HG03457 (cell line): ENCODE measurements around the gene PPM1F.
"Not testable (repeated sequence)": the region's sequence is repeated elsewhere in the genome, so short reads cannot be mapped to it uniquely, and the experiment has no call there.

Source experiments
- ATAC-seq: cut with Tn5 transposase; IDR thresholded peaks from one replicate; pipeline ENCODE4 v1.9.1; 2021; ENCODE audit warnings: moderate number of reproducible peaks; ENCODE audit not compliant: unreplicated experiment

Gene PPM1F

DNA sequence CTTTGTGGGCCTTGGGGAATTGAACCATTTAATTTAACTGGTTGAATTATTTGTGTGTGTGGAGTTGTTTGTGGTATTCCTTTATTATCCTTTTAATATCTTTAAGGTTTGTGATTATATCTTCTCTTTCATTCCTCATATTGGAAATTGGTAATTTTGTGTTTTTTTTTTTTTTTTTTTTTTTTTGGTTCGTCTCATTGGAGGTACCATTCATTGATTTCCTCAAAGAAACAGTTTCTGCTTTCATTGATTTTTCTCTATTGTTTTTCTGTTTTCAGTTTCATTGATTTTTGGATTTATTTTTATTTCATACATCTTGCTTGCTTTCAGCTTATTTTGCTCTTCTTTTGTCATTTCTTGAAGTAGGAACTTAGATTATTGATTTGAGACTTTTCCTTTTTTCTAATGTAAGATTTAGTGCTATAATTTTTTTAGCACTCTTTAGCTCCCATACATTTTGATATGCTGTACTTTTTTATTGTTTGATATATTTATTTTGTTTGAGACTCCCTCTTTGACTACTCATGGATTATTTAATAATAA, 54.2 kb downstream of the PPM1F start:
- ATAC-seq, result no peak

- ATAC-seq, result no peak
These were observed 55.6 kb downstream of the PPM1F start for GRCh38 chr22:21896951-21897513.

DNA sequence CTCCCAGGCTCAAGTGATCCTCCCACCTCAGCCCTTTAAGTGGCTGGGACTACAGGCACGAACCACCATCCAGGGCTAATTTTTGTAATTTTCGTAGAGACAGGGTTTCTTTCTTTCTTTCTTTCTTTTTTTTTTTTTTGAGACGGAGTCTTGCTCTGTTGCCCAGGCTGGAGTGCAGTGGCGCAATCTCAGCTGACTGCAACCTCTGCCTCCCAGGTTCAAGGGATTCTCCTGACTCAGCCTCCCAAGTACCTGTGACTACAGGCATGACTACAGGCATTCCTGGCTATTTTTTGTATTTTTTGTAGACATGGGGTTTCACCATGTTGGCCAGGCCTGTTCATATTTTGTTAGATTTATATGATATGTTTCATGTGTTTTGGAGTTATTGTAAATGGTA, 56.4 kb downstream of the PPM1F start:
- ATAC-seq, result not testable (repeated sequence)

- ATAC-seq, result no peak
These were observed 57.8 kb downstream of the PPM1F start for GRCh38 chr22:21894799-21895198.

- no peak for ATAC-seq
These were observed 63.2 kb downstream of the PPM1F start for GRCh38 chr22:21889251-21889990.

DNA sequence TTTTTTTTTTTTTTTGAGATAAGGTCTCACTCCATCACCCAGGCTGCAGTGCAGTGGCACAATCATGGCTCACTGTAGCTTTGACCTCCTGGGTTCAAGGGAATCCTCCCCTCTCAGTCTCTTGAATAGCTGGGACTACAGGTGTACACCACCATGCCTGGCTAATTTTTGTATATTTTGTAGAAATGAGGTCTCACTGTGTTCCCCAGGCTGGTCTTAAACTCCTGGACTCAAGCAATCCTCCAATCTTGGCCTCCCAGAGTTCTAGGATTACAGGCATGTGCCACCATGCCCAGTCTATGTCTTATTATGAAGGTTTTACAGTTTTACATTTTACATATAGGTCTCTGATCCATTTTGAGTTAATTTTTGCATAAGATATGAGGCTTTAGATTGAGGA, 64.8 kb downstream of the PPM1F start:
- ATAC-seq, result no peak

DNA sequence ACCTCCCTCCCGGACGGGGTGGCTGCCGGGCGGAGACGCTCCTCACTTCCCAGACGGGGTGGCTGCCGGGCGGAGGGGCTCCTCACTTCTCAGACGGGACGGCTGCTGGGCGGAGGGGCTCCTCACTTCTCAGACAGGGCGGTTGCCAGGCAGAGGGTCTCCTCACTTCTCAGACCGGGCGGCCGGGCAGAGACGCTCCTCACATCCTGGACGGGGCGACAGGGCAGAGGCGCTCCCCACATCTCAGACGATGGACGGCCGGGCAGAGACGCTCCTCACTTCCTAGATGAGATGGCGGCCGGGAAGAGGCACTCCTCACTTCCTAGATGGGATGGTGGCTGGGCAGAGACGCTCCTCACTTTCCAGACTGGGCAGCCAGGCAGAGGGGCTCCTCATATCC, 68.7 kb downstream of the PPM1F start:
- not testable (repeated sequence) for ATAC-seq

DNA sequence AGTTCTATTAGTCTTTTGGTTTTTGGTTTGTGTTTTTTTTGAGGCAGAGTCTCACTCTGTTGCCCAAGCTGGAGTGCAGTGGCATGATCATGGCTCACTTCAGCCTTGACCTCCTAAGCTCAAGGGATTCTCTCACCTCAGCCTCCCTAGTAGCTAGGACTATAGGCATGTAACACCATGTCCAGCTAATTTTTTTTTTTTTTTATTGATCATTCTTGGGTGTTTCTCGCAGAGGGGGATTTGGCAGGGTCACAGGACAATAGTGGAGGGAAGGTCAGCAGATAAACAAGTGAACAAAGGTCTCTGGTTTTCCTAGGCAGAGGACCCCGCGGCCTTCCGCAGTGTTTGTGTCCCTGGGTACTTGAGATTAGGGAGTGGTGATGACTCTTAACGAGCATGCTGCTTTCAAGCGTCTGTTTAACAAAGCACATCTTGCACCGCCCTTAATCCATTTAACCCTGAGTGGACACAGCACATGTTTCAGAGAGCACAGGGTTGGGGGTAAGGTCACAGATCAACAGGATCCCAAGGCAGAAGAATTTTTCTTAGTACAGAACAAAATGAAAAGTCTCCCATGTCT, 69.8 kb downstream of the PPM1F start:
- not testable (repeated sequence) for ATAC-seq

- no peak for ATAC-seq
These were observed 70.6 kb downstream of the PPM1F start for GRCh38 chr22:21881841-21882753.

- ATAC-seq, result no peak
These were observed 76.0 kb downstream of the PPM1F start for GRCh38 chr22:21876486-21877176.

- not testable (repeated sequence) for ATAC-seq
These were observed 77.7 kb downstream of the PPM1F start for GRCh38 chr22:21874953-21875352.

DNA sequence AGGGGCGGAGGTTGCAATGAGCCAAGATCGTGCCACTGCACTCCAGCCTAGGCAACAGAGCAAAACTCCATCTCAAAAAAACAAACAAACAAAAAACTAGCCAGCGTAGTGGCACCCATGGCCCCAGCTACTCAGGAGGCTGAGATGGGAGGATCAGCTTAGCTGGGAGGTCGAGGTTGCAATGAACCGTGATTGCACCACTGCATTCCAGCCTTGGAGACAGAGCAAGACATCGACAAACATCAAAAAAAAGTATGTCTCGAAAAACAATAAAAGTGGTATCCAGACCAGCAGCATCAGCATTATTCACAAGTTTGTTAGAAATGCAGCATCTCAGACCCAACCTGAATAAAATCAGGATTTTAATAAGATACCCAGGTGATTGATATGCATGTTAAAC, 79.0 kb downstream of the PPM1F start:
- ATAC-seq, result no peak

GRCh38 chr22:21872741-21873140, 79.9 kb downstream of the PPM1F start:
- ATAC-seq, result not testable (repeated sequence)
